GM12801 (cell line): ENCODE results near the gene CRTAP.

Experiments used
- CTCF ChIP-seq: IDR thresholded peaks from one replicate; pipeline ENCODE4 v1.5.1; 2011; ENCODE audit warnings: control low read depth; ENCODE audit not compliant: insufficient read length; ENCODE audit errors: extremely low read depth

The CRTAP gene

GRCh38 chr3:33132019-33132360 lies 18.2 kb downstream of the CRTAP start:
- TF ChIP-seq CTCF: no peak

GRCh38 chr3:33134026-33134625 lies 20.3 kb downstream of the CRTAP start:
- no peak for TF ChIP-seq CTCF

GRCh38 chr3:33137691-33138090 lies 23.9 kb downstream of the CRTAP start:
- TF ChIP-seq CTCF: no peak

GRCh38 chr3:33139996-33140395 lies 26.2 kb downstream of the CRTAP start:
- TF ChIP-seq CTCF: no peak

- no peak for TF ChIP-seq CTCF
Measured at GRCh38 chr3:33141006-33141405, 27.2 kb downstream of the CRTAP start.

GRCh38 chr3:33144433-33144832 lies 30.6 kb downstream of the CRTAP start:
- TF ChIP-seq CTCF: no peak

GRCh38 chr3:33145221-33145900 lies 31.5 kb downstream of the CRTAP start:
- no peak for TF ChIP-seq CTCF
